ENCODE measurements around the gene VWA8. TPM values are rescaled to one million over a fixed set of nuclear protein-coding genes. Genes with fewer than 3 reads are reported as not detected.

VWA8 gene
- total RNA-seq, 1 donor from 2014 or later: 49.7 TPM

- intact Hi-C loops (cut with DNase I): no loop called here
- DNase-seq (ENCODE audit: low spot score): no peak
Observed at GRCh38 chr13:41520660-41521630, 440.0 kb downstream of the VWA8 start.

- DNase-seq (ENCODE audit: low spot score): no peak
- intact Hi-C loops (cut with DNase I): no loop called here
Observed at GRCh38 chr13:41520016-41520659, 440.8 kb downstream of the VWA8 start.

Small RNAs within 50 kb of the gene (microRNA-seq; reads per million reads assigned to microRNA genes)
- not detected for gene MIR5006

Other genes starting within 250 kb of the VWA8 start
- gene DGKH, start 87.5 kb upstream of the VWA8 start, total RNA-seq: 13.5 TPM